Spinal cord (tissue), 10 donors: ENCODE measurements around the gene ADCY9. TPM values are rescaled to one million over a fixed set of nuclear protein-coding genes. Genes with fewer than 3 reads are reported as not detected.

Experiments used
- DNase-seq, 6 donors: peaks; one replicate each; pipeline versions ENCODE4 v3.0.0 to v3.0.0-alpha.2; 2013 to 2015; ENCODE audit warnings: low spot score in 6 of 6, low read depth in 4 of 6
- H3K27ac ChIP-seq: one replicate; pipeline ENCODE4 v1.5.1; 2013; ENCODE audit warnings: low read depth, low read length, control low read depth
- H3K27me3 ChIP-seq: one replicate; pipeline ENCODE4 v1.6.1; 2013; ENCODE audit warnings: low read length; ENCODE audit not compliant: control insufficient read depth, insufficient read depth
- H3K36me3 ChIP-seq: one replicate; pipeline ENCODE4 v1.6.1; 2013; ENCODE audit warnings: low read length; ENCODE audit not compliant: control insufficient read depth, insufficient read depth
- H3K4me1 ChIP-seq: one replicate; pipeline ENCODE4 v1.6.1; 2013; ENCODE audit warnings: low read length; ENCODE audit not compliant: control insufficient read depth, insufficient read depth
- H3K4me3 ChIP-seq: one replicate; pipeline ENCODE4 v1.5.1; 2013; ENCODE audit warnings: low read depth, low read length, control low read depth
- H3K9me3 ChIP-seq: one replicate; pipeline ENCODE4 v1.6.1; 2013; ENCODE audit warnings: low read length; ENCODE audit not compliant: control insufficient read depth, insufficient read depth
- WGBS: methylation state at CpG from one replicate; pipeline ENCODE4 v1.1.5; 2013; ENCODE audit warnings: missing lambda C conversion rate; ENCODE audit not compliant: insufficient coverage; 5-methylcytosine and 5-hydroxymethylcytosine counted together
- polyA plus RNA-seq, 2 donors: library from polyadenylated mRNA; unstranded; fragments of 120-200 nt; gene quantifications; one replicate each; pipeline ENCODE4 v1.2.1, GENCODE V29; 2013; ENCODE audit not compliant: insufficient read length in 2 of 2
- total RNA-seq, 2 donors: library from RNA; depleted of rRNA in 1 of 2; stranded (reverse); fragments of 120-200 nt in 1 of 2; fragments of >200 nt in 1 of 2; gene quantifications; one replicate each; pipeline versions ENCODE4 v1.2.3 to v1.2.4, GENCODE V29; 2013 to 2014
- donor health status: healthy.

ADCY9 gene
- total and polyA plus RNA-seq, 4 donors = 12.0 to 13.4 (median 13.0) TPM

- Histone ChIP-seq H3K36me3 (peaks cover 11% of the 10 kb centered on the region), H3K4me1 (peaks cover 9% of the 10 kb centered on the region), H3K27ac (no peak overlapping the region), H3K4me3 (no peak overlapping the region), H3K9me3 (no peaks in the 10 kb centered on the region), H3K27me3 (no peaks in the 10 kb centered on the region)
- WGBS = 83% methylated on average over 8 of the region's 15 CpGs
- no peak for DNase-seq
Observed at GRCh38 chr16:4089251-4089810, 26.9 kb downstream of the ADCY9 start.

- no peak overlapping the region for H3K4me3 ChIP-seq
- H3K4me1 ChIP-seq = peaks cover 7% of the 10 kb centered on the region
- no peaks in the 10 kb centered on the region for H3K27me3 ChIP-seq
- no peak overlapping the region for H3K27ac ChIP-seq
- WGBS = 100% methylated on average over 5 of the region's 7 CpGs
- DNase-seq = no peak
- H3K9me3 ChIP-seq = no peaks in the 10 kb centered on the region
- H3K36me3 ChIP-seq = peaks cover 11% of the 10 kb centered on the region
Observed at GRCh38 chr16:4087990-4088577, 28.2 kb downstream of the ADCY9 start.

- DNase-seq = no peak
- peaks cover 11% of the 10 kb centered on the region for H3K4me1 ChIP-seq
- peaks cover 11% of the 10 kb centered on the region for H3K36me3 ChIP-seq
- H3K4me3 ChIP-seq = no peak overlapping the region
- no peak overlapping the region for H3K27ac ChIP-seq
- H3K27me3 ChIP-seq = no peaks in the 10 kb centered on the region
- no peaks in the 10 kb centered on the region for H3K9me3 ChIP-seq
- WGBS = 67% methylated on average over 7 of the region's 12 CpGs
Observed at GRCh38 chr16:4087099-4087885, 28.9 kb downstream of the ADCY9 start.

- 92% methylated on average over 13 of the region's 15 CpGs for WGBS
- H3K27ac ChIP-seq = no peak overlapping the region
- H3K36me3 ChIP-seq = peaks cover 11% of the 10 kb centered on the region
Observed at GRCh38 chr16:4086153-4086552, 30.1 kb downstream of the ADCY9 start.

GRCh38 chr16:4085405-4085970 is 30.8 kb downstream of the ADCY9 start:
- Histone ChIP-seq H3K27me3 (no peaks in the 10 kb centered on the region), H3K4me3 (no peak overlapping the region), H3K4me1 (peaks cover 25% of the 10 kb centered on the region), H3K27ac (no peak overlapping the region), H3K9me3 (no peaks in the 10 kb centered on the region), H3K36me3 (peaks cover 11% of the 10 kb centered on the region)
- DNase-seq = no peak
- WGBS = 89% methylated on average over 10 of the region's 12 CpGs

More at GRCh38 chr16:4086153-4086552, 30.1 kb downstream of the ADCY9 start:
- no peak overlapping the region for H3K4me3 ChIP-seq
- peaks cover 22% of the 10 kb centered on the region for H3K4me1 ChIP-seq
- H3K27me3 ChIP-seq = no peaks in the 10 kb centered on the region
- DNase-seq = no peak
- H3K9me3 ChIP-seq = no peaks in the 10 kb centered on the region

GRCh38 chr16:4083347-4083870 is 32.8 kb downstream of the ADCY9 start:
- H3K9me3 ChIP-seq = no peaks in the 10 kb centered on the region
- 88% methylated on average over 1 of the region's 5 CpGs for WGBS

GRCh38 chr16:4082474-4083044 is 33.7 kb downstream of the ADCY9 start:
- H3K27ac ChIP-seq = no peak overlapping the region

More at GRCh38 chr16:4083347-4083870, 32.8 kb downstream of the ADCY9 start:
- no peak for DNase-seq
- H3K36me3 ChIP-seq = peaks cover 8% of the 10 kb centered on the region
- no peak overlapping the region for H3K27ac ChIP-seq
- no peak overlapping the region for H3K4me3 ChIP-seq
- H3K27me3 ChIP-seq = no peaks in the 10 kb centered on the region
- peaks cover 19% of the 10 kb centered on the region for H3K4me1 ChIP-seq

GRCh38 chr16:4081521-4082021 is 34.7 kb downstream of the ADCY9 start:
- Histone ChIP-seq H3K4me1 (peaks cover 19% of the 10 kb centered on the region), H3K27ac (no peak overlapping the region), H3K9me3 (no peaks in the 10 kb centered on the region), H3K4me3 (no peak overlapping the region), H3K27me3 (no peaks in the 10 kb centered on the region), H3K36me3 (peaks cover 8% of the 10 kb centered on the region)
- WGBS = 22% methylated on average over 10 of the region's 13 CpGs
- peak in 3 of 6 donors; percentile 26 to 76 (median 53) for DNase-seq

More at GRCh38 chr16:4082474-4083044, 33.7 kb downstream of the ADCY9 start:
- Histone ChIP-seq H3K9me3 (no peaks in the 10 kb centered on the region), H3K36me3 (peaks cover 8% of the 10 kb centered on the region), H3K4me1 (peaks cover 19% of the 10 kb centered on the region), H3K27me3 (no peaks in the 10 kb centered on the region), H3K4me3 (no peak overlapping the region)
- 94% methylated on average over 12 of the region's 15 CpGs for WGBS
- no peak for DNase-seq

- no peak overlapping the region for H3K27ac ChIP-seq
- no peak overlapping the region for H3K4me3 ChIP-seq
- peaks cover 6% of the 10 kb centered on the region for H3K36me3 ChIP-seq
- H3K9me3 ChIP-seq = no peaks in the 10 kb centered on the region
- no peaks in the 10 kb centered on the region for H3K27me3 ChIP-seq
- peak in 2 of 6 donors; percentile 14 to 76 for DNase-seq
- 40% methylated on average over 6 of the region's 10 CpGs for WGBS
- H3K4me1 ChIP-seq = peaks cover 19% of the 10 kb centered on the region
Observed at GRCh38 chr16:4081047-4081446, 35.2 kb downstream of the ADCY9 start.
